NCI-H1436 (cell line): ENCODE data around the gene ABCB11.
"Not testable (repeated sequence)": the region's sequence is repeated elsewhere in the genome, so short reads cannot be mapped to it uniquely, and the experiment has no call there.

Experiments used
- DNase-seq: peaks from one replicate; lab custom pipeline; 2025; lab: John Stamatoyannopoulos, UW

Gene ABCB11

GRCh38 chr2:169042856-169043255 lies 11.7 kb upstream of the ABCB11 start:
- DNase-seq, result no peak

DNA sequence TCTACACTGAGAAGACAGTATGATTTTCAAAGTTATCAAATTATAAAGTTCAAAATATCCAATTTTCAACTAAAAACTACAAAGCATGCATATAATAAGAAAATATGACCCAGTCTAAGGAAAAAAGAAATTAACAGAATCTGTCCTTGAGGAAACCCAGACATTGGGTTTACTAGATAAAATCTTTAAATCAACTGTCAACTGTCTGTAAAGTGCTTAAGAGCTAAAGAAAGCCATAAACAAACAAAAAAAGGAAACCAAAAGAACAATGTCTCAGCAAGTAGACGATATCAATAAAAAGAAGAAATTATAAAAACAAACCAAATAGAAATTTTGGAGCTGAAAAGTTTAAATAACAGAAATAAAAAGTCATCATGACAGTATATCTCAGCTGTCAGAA lies 10.5 kb upstream of the ABCB11 start:
- DNase-seq, result no peak

DNA sequence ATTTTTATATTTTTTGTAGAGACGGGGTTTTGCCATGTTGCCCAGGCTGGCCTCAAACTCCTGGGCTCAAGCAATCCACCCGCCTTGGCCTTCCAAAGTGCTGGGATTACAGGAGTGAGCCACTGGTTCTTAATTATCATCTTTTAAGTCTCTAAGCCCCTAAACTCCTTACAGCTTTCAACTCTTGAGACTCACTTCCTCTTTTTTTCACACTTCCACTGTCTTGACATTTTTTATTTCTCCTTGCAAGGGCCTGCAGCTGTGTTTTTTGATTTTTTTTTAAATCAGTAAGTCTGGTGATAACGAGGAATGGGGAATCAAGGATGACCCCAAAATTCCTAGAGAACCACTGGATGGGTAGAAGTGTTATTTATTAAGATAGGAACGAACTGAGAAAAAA lies 8.6 kb upstream of the ABCB11 start:
- no peak for DNase-seq

- DNase-seq, result no peak
Measured at GRCh38 chr2:169038338-169038757, 7.2 kb upstream of the ABCB11 start.

GRCh38 chr2:169036736-169037440 lies 5.8 kb upstream of the ABCB11 start:
- no peak for DNase-seq

DNA sequence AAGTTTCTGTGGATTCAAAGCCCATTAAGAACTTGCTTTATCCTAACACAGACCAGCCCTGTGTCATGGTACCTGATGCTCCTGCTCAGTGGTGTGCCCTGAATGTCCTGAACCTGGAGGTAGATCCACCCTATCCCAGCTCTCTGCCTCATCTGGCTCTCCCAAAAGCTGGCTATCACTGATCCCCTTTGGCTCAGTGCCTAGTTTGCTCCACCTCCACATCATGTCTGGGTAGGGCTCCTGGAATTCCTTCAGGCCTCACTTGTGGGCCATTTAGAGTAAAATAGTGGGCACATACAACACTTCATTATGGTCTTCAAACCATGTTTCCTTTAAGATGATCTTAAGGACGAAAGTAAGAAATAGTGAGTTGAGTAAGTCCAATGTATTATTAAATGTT lies 4.8 kb upstream of the ABCB11 start:
- DNase-seq, result no peak

DNA sequence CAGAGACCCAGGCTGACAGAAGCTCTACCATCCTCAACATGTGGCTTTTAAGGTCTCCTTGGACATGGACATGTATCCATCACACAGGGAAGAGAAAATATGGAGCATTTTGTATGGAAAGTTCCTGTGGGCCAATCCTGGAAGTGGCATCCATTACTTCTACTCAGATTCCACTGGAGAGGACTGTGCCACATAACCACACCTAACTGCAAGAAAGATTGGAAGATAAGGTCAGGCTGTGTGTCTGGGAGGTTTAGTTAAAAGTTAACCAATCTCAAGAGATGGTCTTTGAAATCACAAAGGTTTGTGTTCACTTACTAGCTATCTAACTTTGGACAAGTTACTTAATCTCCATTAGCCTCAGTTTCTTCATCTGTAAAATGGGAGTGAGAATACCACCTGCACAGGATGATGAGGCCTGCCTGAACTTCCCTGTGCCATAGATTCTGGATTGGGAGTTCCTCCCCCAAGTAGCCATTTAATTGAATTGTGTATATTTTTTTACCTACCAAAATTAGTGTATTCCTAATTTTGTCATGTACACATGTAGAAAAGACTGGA lies 3.9 kb upstream of the ABCB11 start:
- no peak for DNase-seq

DNA sequence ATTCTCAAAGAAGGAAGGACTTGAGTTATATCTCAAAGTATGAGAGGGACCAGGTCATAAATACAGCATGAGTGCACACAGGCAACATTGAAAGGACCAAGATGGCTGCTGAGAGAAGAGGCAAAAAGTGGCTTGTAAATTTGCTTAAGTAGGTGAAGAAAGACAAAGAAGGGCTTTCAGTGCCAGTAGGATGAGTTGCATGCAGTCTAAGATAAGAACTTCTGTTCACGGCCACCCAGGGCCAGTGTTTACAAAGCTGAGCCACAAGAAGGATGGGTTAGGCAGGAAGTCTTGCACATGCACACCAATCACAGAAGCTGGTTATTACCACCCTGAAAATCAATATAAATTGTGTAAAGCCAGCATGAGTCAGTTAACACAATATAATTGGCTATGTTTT lies 3.1 kb upstream of the ABCB11 start:
- DNase-seq, result no peak

- no peak for DNase-seq
Measured at GRCh38 chr2:169029341-169029740, 1.8 kb downstream of the ABCB11 start.

DNA sequence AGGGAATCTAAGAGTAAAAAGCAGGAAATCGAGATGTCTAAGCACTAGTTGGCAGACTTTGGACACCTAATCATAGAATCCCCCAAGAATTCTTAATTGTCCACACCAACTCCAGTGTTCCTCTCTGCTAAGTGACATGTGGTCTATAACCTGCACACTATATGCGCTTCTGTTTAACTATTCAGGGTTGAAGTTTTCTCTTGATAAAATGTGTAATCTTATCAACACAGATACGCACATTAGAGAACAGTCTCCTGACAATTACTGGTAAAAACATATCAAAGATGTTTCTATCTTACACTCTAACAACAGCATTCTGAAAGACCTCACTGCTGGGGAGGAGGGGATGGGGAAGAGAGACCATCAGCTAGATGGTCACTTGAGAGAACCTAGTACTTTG lies 3.9 kb downstream of the ABCB11 start:
- DNase-seq, result no peak

DNA sequence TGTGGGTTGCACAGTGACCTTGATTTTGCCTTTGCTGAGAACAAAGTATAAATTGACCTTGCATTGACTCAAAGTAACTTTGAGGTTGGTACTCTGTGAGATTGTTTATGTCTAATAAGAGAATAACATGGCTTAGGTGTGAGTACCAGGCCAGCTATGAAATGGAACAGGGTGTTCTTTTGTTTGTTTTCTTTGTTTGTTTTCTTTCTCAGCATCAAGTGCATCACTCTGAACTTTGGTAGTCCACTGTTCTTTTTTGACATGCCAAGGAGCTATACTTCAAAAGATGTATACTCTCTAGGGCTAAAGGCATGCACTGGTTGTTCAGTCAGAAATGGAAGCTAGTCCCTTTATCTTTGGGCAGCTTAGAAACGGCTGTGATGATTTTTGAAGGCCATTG lies 5.1 kb downstream of the ABCB11 start:
- DNase-seq, result no peak

- no peak for DNase-seq
Measured at GRCh38 chr2:169023161-169023560, 8.0 kb downstream of the ABCB11 start.

- DNase-seq, result no peak
Measured at GRCh38 chr2:169018390-169018789, 12.7 kb downstream of the ABCB11 start.

DNA sequence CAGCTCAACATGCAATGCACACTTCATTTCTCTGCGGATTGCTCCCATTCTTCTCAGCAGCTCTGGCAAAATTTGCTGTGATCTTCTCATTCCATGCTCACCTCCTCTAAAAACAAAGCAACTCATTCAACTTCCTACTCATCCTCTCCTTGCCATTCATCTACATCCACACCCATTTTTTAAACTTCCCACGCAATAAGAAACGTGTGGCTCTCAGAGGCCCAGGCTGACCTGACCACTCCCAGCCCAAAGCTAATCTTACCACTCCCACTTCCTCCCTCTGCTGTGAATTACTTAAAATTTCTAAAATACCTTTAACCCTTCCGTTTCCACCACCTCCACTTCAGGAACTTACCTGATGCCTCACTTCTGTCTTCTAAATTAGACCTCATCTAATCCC lies 15.2 kb downstream of the ABCB11 start:
- no peak for DNase-seq

GRCh38 chr2:169014780-169015179 lies 16.3 kb downstream of the ABCB11 start:
- no peak for DNase-seq

DNA sequence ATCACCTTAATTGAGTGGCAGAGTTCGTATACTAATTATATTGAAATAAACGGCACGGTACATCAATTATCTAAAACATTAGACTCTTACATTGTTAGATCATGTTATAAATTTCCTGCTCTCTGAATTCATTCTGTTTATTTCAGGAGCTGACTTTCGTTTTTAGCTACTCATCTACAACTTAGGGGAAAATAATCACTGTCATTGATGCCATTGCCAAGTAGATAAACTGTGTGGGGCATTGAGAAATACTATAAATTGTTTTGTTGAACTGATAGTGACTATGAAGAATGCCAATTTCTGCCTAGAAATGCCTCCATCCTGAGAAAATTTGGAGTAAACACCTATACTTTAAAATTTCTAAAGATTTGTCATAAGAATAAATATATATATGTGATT lies 17.5 kb downstream of the ABCB11 start:
- no peak for DNase-seq

DNA sequence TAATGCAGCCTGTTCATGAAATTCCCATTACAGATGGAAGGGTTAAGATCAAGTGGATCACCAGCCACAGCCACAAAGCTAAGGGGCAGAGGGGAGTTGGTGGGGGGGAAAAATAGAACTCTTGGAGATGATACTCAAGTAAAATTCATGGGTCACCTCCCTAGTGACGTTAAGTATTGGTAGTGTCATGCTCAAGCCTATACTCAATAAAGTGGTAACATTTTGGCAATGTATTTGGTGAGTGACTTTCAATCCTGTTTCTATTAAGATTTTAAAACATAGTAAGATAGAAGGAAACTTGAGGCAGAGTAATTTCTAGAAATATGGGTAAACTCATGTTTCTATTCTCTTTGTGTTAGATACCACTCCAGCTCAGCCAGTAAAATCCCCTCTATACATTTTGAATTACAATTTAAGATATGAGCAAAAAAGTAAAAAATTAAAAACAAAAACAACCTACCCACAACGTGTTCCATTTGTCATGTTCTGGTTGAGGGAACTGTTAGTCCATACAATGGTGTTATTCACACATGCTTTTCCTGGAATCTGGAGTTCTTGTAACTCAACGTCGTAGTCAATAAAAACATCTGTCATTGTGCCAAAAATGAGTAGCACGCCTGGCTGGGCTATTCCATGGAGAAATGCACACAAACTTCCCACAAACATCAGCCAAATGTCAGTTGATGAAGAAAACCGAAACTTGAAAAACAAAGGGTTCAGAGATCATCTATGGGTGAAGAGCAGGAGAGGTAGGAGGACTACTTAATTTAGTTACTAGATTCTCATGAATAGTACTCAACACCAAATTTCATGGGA lies 18.1 kb downstream of the ABCB11 start:
- DNase-seq, result no peak

DNA sequence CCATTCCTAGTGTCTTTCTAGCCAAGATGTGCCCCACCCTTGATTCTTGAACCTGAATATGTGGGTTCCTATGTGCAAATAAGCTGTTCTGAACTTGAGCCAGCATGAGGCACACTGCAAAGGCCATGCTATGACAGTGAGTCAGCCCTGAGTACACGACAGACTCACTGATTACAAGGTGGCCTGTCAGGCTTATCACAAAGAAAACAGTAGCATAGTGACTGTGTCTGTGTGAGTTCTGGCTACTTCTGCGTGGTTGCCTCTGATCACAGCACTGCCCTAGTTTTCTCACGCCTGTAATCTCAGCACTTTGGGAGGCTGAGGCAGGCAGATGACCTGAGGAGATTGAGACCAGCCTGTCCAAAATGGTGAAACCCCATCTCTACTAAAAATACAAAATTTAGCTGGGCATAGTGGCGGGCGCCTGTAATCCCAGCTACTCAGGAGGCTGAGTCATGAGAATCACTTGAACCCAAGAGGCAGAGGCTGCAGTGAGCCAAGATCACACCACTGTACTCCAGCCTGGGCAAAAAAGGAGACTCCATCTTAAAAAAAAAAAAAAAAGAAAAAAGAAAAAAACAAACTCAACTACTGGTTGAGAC lies 18.8 kb downstream of the ABCB11 start:
- not testable (repeated sequence) for DNase-seq

GRCh38 chr2:169011698-169012097 lies 19.4 kb downstream of the ABCB11 start:
- no peak for DNase-seq

GRCh38 chr2:169010633-169011460 lies 20.3 kb downstream of the ABCB11 start:
- DNase-seq, result no peak

DNA sequence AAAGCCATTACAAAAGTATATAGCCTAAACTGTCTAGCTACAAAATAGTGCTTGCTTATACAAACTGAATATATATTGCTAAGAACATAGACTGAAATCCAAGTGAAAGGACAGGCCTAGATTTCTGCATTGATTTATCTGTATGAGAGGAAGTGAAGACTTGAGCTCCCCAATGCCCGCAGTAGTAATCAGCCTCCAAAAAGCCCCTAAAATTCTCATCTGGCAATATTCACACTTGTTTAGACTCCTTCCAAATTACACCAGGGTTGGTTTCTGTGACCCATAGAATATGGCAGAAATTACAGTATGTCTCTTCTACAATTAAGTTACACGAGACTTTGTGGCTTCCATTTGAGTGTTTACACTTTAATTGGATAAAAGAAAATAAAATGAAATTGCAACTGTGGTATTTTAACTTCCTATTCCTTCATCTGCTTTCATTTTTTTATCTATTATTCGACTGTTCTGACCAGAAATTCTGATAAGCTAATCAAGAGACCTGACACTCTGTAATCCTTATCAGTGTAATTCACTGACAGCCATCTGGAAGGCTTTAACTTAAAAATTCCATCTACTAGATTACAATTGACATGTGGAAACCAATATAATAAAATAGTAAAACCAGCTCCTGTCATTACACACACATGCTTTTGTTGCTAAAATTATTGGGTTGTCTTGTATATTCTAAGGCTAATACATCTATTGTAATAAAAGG lies 21.1 kb downstream of the ABCB11 start:
- no peak for DNase-seq
